Spleen (tissue), 11 donors: ENCODE measurements around the gene FCGBP. TPM values are rescaled to one million over a fixed set of nuclear protein-coding genes. Genes with fewer than 3 reads are reported as not detected.

ENCODE experiments used
- DNase-seq: peaks from one replicate; pipeline ENCODE4 v3.0.0-alpha.2; 2020
- H3K27ac ChIP-seq, 8 donors: fragments of 200-600 bp; sonication (generic) in 7 of 8; 1 replicate in 4 of 8; 2 replicates in 4 of 8; pipeline versions ENCODE4 v1.5.0 to v1.8.0; 2016 to 2021; ENCODE audit warnings: inconsistent platforms in 4 of 8, mild to moderate bottlenecking in 4 of 8, moderate library complexity in 1 of 8
- H3K27me3 ChIP-seq, 7 donors: fragments of 200-600 bp; sonication (generic) in 6 of 7; replicated peaks in 1 of 7; 1 replicate in 4 of 7; 2 replicates in 3 of 7; pipeline versions ENCODE4 v1.5.0 to v1.8.0; 2016 to 2021; ENCODE audit warnings: inconsistent platforms in 3 of 7, mild to moderate bottlenecking in 1 of 7
- H3K36me3 ChIP-seq, 6 donors: fragments of 200-600 bp; sonication (generic) in 5 of 6; 1 replicate in 4 of 6; 2 replicates in 2 of 6; pipeline versions ENCODE4 v1.5.0 to v1.8.0; 2016 to 2021; ENCODE audit warnings: inconsistent platforms in 2 of 6
- H3K4me1 ChIP-seq, 6 donors: fragments of 200-600 bp; sonication (generic) in 5 of 6; 1 replicate in 3 of 6; 2 replicates in 3 of 6; pipeline versions ENCODE4 v1.5.0 to v1.8.0; 2016 to 2021; ENCODE audit warnings: inconsistent platforms in 3 of 6
- H3K4me3 ChIP-seq, 8 donors: fragments of 200-600 bp; sonication (generic) in 7 of 8; 1 replicate in 4 of 8; 2 replicates in 4 of 8; pipeline versions ENCODE4 v1.5.0 to v1.8.0; 2016 to 2021; ENCODE audit warnings: inconsistent platforms in 4 of 8, mild to moderate bottlenecking in 4 of 8, moderate library complexity in 2 of 8
- H3K9me3 ChIP-seq, 8 donors: fragments of 200-600 bp; sonication (generic) in 7 of 8; 1 replicate in 4 of 8; 2 replicates in 4 of 8; pipeline versions ENCODE4 v1.5.0 to v1.8.0; 2016 to 2021; ENCODE audit warnings: inconsistent platforms in 4 of 8
- POLR2A ChIP-seq, 3 donors: fragments of 450-650 bp; IDR thresholded peaks; one replicate each; pipeline ENCODE4 v1.5.1; 2017; ENCODE audit warnings: antibody characterized with exemption in 3 of 3, mild to moderate bottlenecking in 1 of 3
- POLR2AphosphoS5 ChIP-seq, 3 donors: sonication (generic); formaldehyde crosslinking; IDR thresholded peaks; one replicate each; pipeline ENCODE4 v1.5.1; 2017; ENCODE audit warnings: antibody characterized with exemption in 3 of 3
- WGBS, 5 donors: extraction: QIAGEN DNeasy Blood & Tissue Kit in 3 of 5; methylation state at CpG; one replicate each; pipeline versions ENCODE4 v1.1.5 to v1.1.7; 2013 to 2018; 5-methylcytosine and 5-hydroxymethylcytosine counted together
- intact Hi-C: fragments of 100-400 bp; cut with DNase I; formaldehyde crosslinking; loops from one replicate; pipeline ENCODE4 v1.15.0; 2023; ENCODE audit warnings: low total_unique reads
- polyA plus RNA-seq, 3 donors: library from polyadenylated mRNA; stranded (reverse); fragments of 200-250 nt; gene quantifications; one replicate each; pipeline ENCODE4 v1.2.1, GENCODE V29; 2013
- total RNA-seq, 7 donors: library from RNA; depleted of rRNA in 3 of 7; stranded (reverse); fragments of >200 nt in 3 of 7; fragmentation: NEBNext Ultra II Directional in 4 of 7; extraction: Animal tissue kit (Norgen Biotek cat#: 25700) in 4 of 7; gene quantifications; one replicate each; pipeline versions ENCODE4 v1.1.0 to v1.2.1, GENCODE V29; 2016 to 2021
- TF ChIP-seq, protein P1 (sequence below), 11 experiments: fragments of 200-600 bp in 7 of 11; fragments of 450-650 bp in 4 of 11; sonication (generic) in 4 of 11; IDR thresholded peaks in 8 of 11; conservative IDR thresholded peaks in 3 of 11; 1 replicate in 7 of 11; 2 replicates in 4 of 11; pipeline versions ENCODE4 v1.4.0 to v1.8.0; 2016 to 2021; ENCODE audit warnings: antibody characterized with exemption in 11 of 11, inconsistent platforms in 4 of 11, mild to moderate bottlenecking in 1 of 11
- donor health status: healthy with polysubstance abuse.
- donor health status: DM: no; HTN: no; CAD: no; lungs with moderate emphysema.
- donor health status: DM: no; HTN: no; CAD: no.
- donor health status: Bipolar disorder and iron deficiency.
- donor health status: healthy.
- donor health status: DM: no; HTN: no; CAD: no.
- donor health status: DM: yes; HTN: yes; CAD: no.

Gene FCGBP
- total and polyA plus RNA-seq, 10 donors = 0.91 to 18.9 (median 6.9) TPM

DNA sequence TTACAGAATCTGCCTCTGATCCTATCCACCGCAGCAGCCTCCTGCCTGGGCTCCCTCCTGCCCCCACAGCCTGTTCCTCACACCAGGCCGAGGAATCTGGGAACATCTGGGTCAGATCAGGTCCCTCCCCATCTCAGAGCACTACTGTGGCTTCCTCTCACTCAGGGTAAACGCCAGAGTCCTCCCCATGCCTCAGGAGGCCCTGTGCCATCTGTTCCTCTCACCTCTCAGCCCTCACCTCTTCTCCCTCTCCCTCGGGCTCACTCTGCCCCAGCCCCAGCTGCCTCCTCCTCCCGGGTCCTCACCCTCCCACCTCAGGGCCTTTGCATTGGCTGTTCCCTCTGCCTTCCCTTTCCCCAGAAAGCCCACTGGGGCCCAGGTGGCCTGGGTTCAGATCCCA is 18.2 kb downstream of the FCGBP start:
- peaks cover 0 to 7% (median 0%) of the 10 kb centered on the region in 6 donors for H3K36me3 ChIP-seq
- peak; percentile 41 for DNase-seq
- no peak overlapping the region for H3K4me3 ChIP-seq
- no peak for TF ChIP-seq POLR2A (IDR thresholded peaks at IDR 0.05)
- TF ChIP-seq POLR2AphosphoS5 (IDR thresholded peaks at IDR 0.05) = no peak
- TF ChIP-seq, protein P1, sequence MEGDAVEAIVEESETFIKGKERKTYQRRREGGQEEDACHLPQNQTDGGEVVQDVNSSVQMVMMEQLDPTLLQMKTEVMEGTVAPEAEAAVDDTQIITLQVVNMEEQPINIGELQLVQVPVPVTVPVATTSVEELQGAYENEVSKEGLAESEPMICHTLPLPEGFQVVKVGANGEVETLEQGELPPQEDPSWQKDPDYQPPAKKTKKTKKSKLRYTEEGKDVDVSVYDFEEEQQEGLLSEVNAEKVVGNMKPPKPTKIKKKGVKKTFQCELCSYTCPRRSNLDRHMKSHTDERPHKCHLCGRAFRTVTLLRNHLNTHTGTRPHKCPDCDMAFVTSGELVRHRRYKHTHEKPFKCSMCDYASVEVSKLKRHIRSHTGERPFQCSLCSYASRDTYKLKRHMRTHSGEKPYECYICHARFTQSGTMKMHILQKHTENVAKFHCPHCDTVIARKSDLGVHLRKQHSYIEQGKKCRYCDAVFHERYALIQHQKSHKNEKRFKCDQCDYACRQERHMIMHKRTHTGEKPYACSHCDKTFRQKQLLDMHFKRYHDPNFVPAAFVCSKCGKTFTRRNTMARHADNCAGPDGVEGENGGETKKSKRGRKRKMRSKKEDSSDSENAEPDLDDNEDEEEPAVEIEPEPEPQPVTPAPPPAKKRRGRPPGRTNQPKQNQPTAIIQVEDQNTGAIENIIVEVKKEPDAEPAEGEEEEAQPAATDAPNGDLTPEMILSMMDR (IDR thresholded peaks at IDR 0.05 in 8 of 11, conservative IDR thresholded peaks at IDR 0.05 in 3 of 11) = no peak
- 58 to 69% (median 63%) methylated on average over 5 of the region's 5 CpGs for WGBS, 5 donors
- peaks cover 0 to 4% (median 0%) of the 10 kb centered on the region in 8 donors for H3K9me3 ChIP-seq
- intact Hi-C loops = no loop called here
- H3K27me3 ChIP-seq = peaks cover 0 to 23% (median 7%) of the 10 kb centered on the region in 7 donors
- no peaks in the 10 kb centered on the region for H3K4me1 ChIP-seq
- H3K27ac ChIP-seq = no peak overlapping the region

DNA sequence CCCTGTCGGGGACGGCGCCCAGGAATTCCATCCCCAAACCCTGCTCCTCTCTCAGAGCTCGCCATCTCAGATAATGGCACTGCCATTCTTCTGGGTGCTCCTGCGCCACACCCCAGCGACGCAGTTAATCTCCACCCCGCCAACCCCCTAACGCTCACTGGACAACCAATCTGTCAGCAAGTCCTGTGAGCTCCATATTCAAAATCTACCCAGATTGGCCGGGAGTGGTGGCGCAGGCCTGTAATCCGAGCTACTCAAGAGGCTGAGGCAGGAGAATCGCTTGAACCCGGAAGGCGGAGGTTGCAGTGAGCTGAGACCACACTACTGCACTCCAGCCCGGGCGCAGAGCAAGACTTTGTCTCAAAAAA is 18.6 kb downstream of the FCGBP start:
- peaks cover 0 to 23% (median 7%) of the 10 kb centered on the region in 7 donors for H3K27me3 ChIP-seq
- no peak for DNase-seq
- no peak overlapping the region for H3K27ac ChIP-seq
- no peak for TF ChIP-seq POLR2A (IDR thresholded peaks at IDR 0.05)
- TF ChIP-seq, protein P1 (IDR thresholded peaks at IDR 0.05 in 8 of 11, conservative IDR thresholded peaks at IDR 0.05 in 3 of 11) = no peak
- no peak for TF ChIP-seq POLR2AphosphoS5 (IDR thresholded peaks at IDR 0.05)
- intact Hi-C loops = no loop called here
- H3K9me3 ChIP-seq = peaks cover 0 to 4% (median 0%) of the 10 kb centered on the region in 8 donors
- no peaks in the 10 kb centered on the region for H3K4me1 ChIP-seq
- peaks cover 0 to 7% (median 0%) of the 10 kb centered on the region in 6 donors for H3K36me3 ChIP-seq
- 86 to 94% (median 87%) methylated on average over 17 of the region's 17 CpGs for WGBS, 5 donors
- no peak overlapping the region for H3K4me3 ChIP-seq

DNA sequence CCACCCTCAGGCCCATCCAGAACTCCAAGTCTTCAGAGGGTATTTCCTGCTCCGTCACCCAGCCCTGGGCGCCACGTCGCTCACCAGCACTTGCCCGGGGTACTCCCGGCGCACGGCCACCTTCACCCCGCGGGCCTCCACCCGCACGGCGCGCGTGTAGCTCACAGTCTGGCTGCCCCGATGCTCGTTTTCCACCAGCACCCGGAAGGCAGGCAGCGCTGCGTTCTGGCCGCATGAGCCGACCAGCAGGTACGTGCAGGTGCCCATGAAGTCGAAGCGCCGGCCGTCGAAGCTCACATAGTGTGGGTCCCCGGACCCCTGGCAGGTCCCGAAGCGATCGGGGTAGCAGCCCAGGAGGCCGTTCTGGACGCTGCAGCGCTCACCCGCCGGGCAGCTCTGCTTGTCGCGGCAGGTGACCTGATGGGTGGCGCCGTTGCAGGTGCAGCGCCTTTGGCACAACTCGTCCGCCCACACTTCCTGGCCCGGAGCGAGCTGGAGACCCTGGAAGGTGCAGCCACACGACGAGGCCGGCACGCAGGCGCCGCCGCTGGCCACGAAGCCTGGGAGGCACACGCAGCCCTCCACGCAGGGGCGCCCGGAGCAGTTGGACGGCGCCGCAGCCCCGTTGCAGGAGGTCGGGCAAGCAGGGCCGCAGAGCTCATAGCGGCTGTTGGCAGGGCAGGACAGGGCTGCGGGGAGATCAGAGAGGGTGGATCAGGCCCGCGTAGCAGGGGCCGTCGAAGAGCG is 19.2 kb downstream of the FCGBP start:
- Histone ChIP-seq H3K4me3 (peak overlapping the region in 1 of 8 donors; percentile 19), H3K27ac (no peak overlapping the region), H3K4me1 (no peaks in the 10 kb centered on the region), H3K36me3 (peaks cover 0 to 7% (median 0%) of the 10 kb centered on the region in 6 donors), H3K27me3 (peaks cover 0 to 23% (median 7%) of the 10 kb centered on the region in 7 donors), H3K9me3 (peaks cover 0 to 4% (median 0%) of the 10 kb centered on the region in 8 donors)
- WGBS, 5 donors = 52 to 71% (median 67%) methylated on average over 35 to 71 of the region's 71 CpGs
- TF ChIP-seq POLR2A (IDR thresholded peaks at IDR 0.05) (no peak), POLR2AphosphoS5 (IDR thresholded peaks at IDR 0.05) (no peak)
- TF ChIP-seq, protein P1 (IDR thresholded peaks at IDR 0.05 in 8 of 11, conservative IDR thresholded peaks at IDR 0.05 in 3 of 11) = no peak
- intact Hi-C loops = no loop called here
- DNase-seq = peak; percentile 68

DNA sequence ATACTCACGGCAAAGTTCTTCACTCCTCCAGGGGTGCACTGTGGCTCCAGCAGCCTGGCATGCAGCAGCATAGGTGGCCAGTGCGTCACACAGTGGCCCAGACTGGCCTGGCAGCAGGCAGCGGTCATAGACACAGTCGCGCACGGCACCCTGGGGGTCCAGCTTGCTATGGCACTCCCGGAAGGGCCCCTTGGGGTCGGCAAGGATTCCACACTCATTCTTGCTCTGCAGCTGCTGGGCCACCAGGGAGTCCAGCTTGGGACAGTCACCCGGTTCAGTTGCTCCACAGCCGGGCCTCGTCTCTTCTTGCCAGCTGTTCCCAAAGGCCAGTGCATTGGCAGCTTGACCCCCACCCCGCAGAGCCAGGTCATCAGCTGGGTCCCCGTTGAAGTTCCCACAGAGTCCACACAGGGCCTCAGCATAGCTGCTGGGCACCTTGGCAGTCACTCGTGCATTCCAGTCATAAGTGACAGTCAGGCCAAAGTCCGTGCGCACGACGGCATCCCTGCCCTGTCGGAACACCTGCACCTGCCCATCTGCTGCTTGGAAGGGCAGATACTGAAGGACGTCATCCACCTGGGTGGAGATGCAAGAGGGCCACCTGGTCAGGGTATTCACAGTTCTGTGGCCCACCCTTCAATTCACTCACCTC is 20.6 kb downstream of the FCGBP start:
- TF ChIP-seq, protein P1 (IDR thresholded peaks at IDR 0.05 in 8 of 11, conservative IDR thresholded peaks at IDR 0.05 in 3 of 11) = no peak
- no peak for TF ChIP-seq POLR2A (IDR thresholded peaks at IDR 0.05)
- no peak for TF ChIP-seq POLR2AphosphoS5 (IDR thresholded peaks at IDR 0.05)
- Histone ChIP-seq H3K4me1 (no peaks in the 10 kb centered on the region), H3K27ac (no peak overlapping the region), H3K27me3 (peaks cover 0 to 23% (median 7%) of the 10 kb centered on the region in 7 donors), H3K9me3 (no peaks in the 10 kb centered on the region), H3K4me3 (no peak overlapping the region), H3K36me3 (peaks cover 0 to 7% (median 0%) of the 10 kb centered on the region in 6 donors)
- intact Hi-C loops = no loop called here
- DNase-seq = peak; percentile 42
- 90 to 96% (median 94%) methylated on average over 17 to 20 of the region's 20 CpGs for WGBS, 5 donors
